Astrocyte (in vitro differentiated cells and primary cell): ENCODE data around the gene CHCHD3.

Experiments
- EZH2 ChIP-seq: IDR thresholded peaks from 2 replicates; pipeline ENCODE4 v1.6.1; 2012; ENCODE audit warnings: mild to moderate bottlenecking, low read length, inconsistent platforms; ENCODE audit not compliant: insufficient read depth
- TF ChIP-seq, protein P1 (sequence below): IDR thresholded peaks from 2 replicates; pipeline ENCODE4 v1.5.1; 2011; ENCODE audit warnings: low read depth, mild to moderate bottlenecking, inconsistent platforms, low read length, moderate library complexity; ENCODE audit not compliant: insufficient read depth

DNA sequence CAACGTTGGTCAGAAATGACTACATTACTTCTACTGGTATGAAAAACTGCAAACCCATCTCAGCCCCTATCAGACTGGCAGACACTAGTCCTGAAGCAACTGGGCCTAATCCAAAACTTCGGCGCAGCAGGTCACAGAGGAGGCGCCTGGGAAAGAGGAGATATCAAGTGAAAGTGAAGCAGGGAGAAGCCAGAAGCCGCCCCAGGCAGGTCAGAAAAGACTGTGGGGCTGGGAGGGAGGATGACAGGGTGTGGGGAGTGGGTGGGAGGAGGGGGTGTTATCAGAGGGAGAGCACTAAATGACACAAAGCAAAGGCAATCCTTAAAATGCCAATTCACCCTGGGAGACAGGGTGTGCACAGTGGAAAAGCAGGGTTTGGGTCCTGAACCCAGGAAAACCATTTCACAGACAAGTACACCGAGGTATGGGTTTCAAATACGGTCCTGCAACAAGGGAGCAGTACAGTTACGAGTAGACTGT lies 731 bp downstream of the CHCHD3 start:
- TF ChIP-seq, protein P1, sequence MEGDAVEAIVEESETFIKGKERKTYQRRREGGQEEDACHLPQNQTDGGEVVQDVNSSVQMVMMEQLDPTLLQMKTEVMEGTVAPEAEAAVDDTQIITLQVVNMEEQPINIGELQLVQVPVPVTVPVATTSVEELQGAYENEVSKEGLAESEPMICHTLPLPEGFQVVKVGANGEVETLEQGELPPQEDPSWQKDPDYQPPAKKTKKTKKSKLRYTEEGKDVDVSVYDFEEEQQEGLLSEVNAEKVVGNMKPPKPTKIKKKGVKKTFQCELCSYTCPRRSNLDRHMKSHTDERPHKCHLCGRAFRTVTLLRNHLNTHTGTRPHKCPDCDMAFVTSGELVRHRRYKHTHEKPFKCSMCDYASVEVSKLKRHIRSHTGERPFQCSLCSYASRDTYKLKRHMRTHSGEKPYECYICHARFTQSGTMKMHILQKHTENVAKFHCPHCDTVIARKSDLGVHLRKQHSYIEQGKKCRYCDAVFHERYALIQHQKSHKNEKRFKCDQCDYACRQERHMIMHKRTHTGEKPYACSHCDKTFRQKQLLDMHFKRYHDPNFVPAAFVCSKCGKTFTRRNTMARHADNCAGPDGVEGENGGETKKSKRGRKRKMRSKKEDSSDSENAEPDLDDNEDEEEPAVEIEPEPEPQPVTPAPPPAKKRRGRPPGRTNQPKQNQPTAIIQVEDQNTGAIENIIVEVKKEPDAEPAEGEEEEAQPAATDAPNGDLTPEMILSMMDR: no peak
- no peak for TF ChIP-seq EZH2
